H1 (cell line): ENCODE results near the gene ADGRG1. TPM values are rescaled to one million over a fixed set of nuclear protein-coding genes. Genes with fewer than 3 reads are reported as not detected.

Experiments
- CTCF ChIA-PET: fragments of 300-600 bp; sonication (Branson Sonifier 250); formaldehyde crosslinking; loops from one replicate; lab custom pipeline; 2021; ENCODE audit not compliant: partially characterized antibody; lab: Charles Lee
- POLR2A ChIA-PET: fragments of 300-600 bp; sonication (Branson Sonifier 250); formaldehyde crosslinking; loops from one replicate; lab custom pipeline; 2021; ENCODE audit warnings: inconsistent platforms; ENCODE audit not compliant: partially characterized antibody; lab: Charles Lee
- DNase-seq, 2 experiments: peaks; one replicate each; pipeline versions ENCODE4 v3.0.0 to v3.0.0-alpha.2; 2010 to 2022; ENCODE audit warnings: low spot score in 2 of 2, low read depth in 1 of 2, mixed read lengths in 1 of 2
- FAIRE-seq: peaks from 2 replicates; lab custom pipeline; 2011; peaks lifted over from hg19 to GRCh38; lab: Jason Lieb, UNC
- H2AFZ ChIP-seq: 2 replicates; pipeline ENCODE4 v1.8.1; 2012; ENCODE audit warnings: low read length, inconsistent platforms
- H2AK5ac ChIP-seq: 2 replicates; pipeline ENCODE4 v1.6.1; 2013; ENCODE audit warnings: low read depth, low read length
- H2BK120ac ChIP-seq: replicated peaks from 2 replicates; pipeline ENCODE3; 2013; ENCODE audit warnings: low read depth, low read length, inconsistent platforms
- H2BK12ac ChIP-seq: 2 replicates; pipeline ENCODE4 v1.6.1; 2013; ENCODE audit warnings: low read depth, low read length
- H2BK15ac ChIP-seq: 2 replicates; pipeline ENCODE4 v1.6.1; 2013; ENCODE audit warnings: low read length
- H2BK20ac ChIP-seq: 2 replicates; pipeline ENCODE4 v1.6.1; 2013; ENCODE audit warnings: low read length
- H2BK5ac ChIP-seq: 2 replicates; pipeline ENCODE4 v1.6.1; 2013; ENCODE audit warnings: low read depth, low read length
- H3K14ac ChIP-seq: 2 replicates; pipeline ENCODE4 v1.6.1; 2013; ENCODE audit warnings: inconsistent platforms; ENCODE audit not compliant: insufficient read length
- H3K18ac ChIP-seq: 2 replicates; pipeline ENCODE4 v1.6.1; 2013; ENCODE audit warnings: low read length; ENCODE audit errors: extremely low read depth
- H3K23ac ChIP-seq: 2 replicates; pipeline ENCODE4 v1.6.1; 2013; ENCODE audit warnings: inconsistent platforms; ENCODE audit not compliant: insufficient read length
- H3K23me2 ChIP-seq: 2 replicates; pipeline ENCODE4 v1.6.1; 2013; ENCODE audit warnings: low read depth, low read length
- H3K27ac ChIP-seq: 2 replicates; pipeline ENCODE4 v1.6.1; 2011; ENCODE audit warnings: low read depth, low read length, inconsistent platforms
- H3K27me3 ChIP-seq, 4 experiments: replicated peaks in 1 of 4; 1 replicate in 1 of 4; 2 replicates in 3 of 4; pipeline versions ENCODE4 v1.6.1 to v1.8.1; 2011 to 2013; ENCODE audit warnings: low read length in 3 of 4, mild to moderate bottlenecking in 3 of 4, inconsistent platforms in 2 of 4, mixed read lengths in 2 of 4, moderate library complexity in 1 of 4; ENCODE audit not compliant: control insufficient read depth in 3 of 4, insufficient read depth in 3 of 4; ENCODE audit errors: extremely low read depth in 1 of 4
- H3K36me3 ChIP-seq, 4 experiments: 2 replicates each; pipeline versions ENCODE4 v1.6.1 to v1.8.1; 2011 to 2013; ENCODE audit warnings: mild to moderate bottlenecking in 4 of 4, low read length in 3 of 4, moderate library complexity in 2 of 4, control low read depth in 1 of 4, inconsistent platforms in 1 of 4; ENCODE audit not compliant: insufficient read depth in 4 of 4, control insufficient read depth in 2 of 4
- H3K4ac ChIP-seq: replicated peaks from 2 replicates; pipeline ENCODE3; 2013; ENCODE audit warnings: low read length, low read depth, mixed read lengths, inconsistent platforms; ENCODE audit not compliant: insufficient read length
- H3K4me1 ChIP-seq, 4 experiments: replicated peaks in 1 of 4; 1 replicate in 1 of 4; 2 replicates in 3 of 4; pipeline versions ENCODE4 v1.6.1 to v1.8.1; 2011 to 2013; ENCODE audit warnings: low read length in 3 of 4, inconsistent platforms in 2 of 4, mixed read lengths in 1 of 4; ENCODE audit not compliant: insufficient read depth in 4 of 4, control insufficient read depth in 3 of 4
- H3K4me2 ChIP-seq, 2 experiments: 2 replicates each; pipeline versions ENCODE4 v1.6.1 to v1.8.1; 2011 to 2013; ENCODE audit warnings: low read depth in 2 of 2, low read length in 2 of 2, control low read depth in 1 of 2, inconsistent platforms in 1 of 2, mild to moderate bottlenecking in 1 of 2; ENCODE audit not compliant: insufficient read depth in 1 of 2
- H3K4me3 ChIP-seq, 4 experiments: fragments of 200-600, 300-600 bp in 1 of 4; sonication (generic), shearing (Covaris generic), sonication (Bioruptor Twin) in 1 of 4; 2 replicates each; pipeline versions ENCODE4 v1.5.1 to v1.8.1; 2011 to 2016; ENCODE audit warnings: low read length in 4 of 4, low read depth in 3 of 4, control low read depth in 2 of 4, inconsistent platforms in 2 of 4, mild to moderate bottlenecking in 2 of 4, mixed read lengths in 1 of 4, moderate library complexity in 1 of 4; ENCODE audit not compliant: insufficient read depth in 2 of 4; ENCODE audit errors: extremely low read depth in 1 of 4
- H3K56ac ChIP-seq: replicated peaks from 2 replicates; pipeline ENCODE3; 2013; ENCODE audit warnings: low read depth, mild to moderate bottlenecking, mixed read lengths, low read length, inconsistent platforms; ENCODE audit not compliant: insufficient read length
- H3K79me1 ChIP-seq: 2 replicates; pipeline ENCODE4 v1.6.1; 2013; ENCODE audit warnings: low read depth, low read length, control low read depth
- H3K79me2 ChIP-seq, 2 experiments: 2 replicates each; pipeline versions ENCODE4 v1.6.1 to v1.8.1; 2012 to 2013; ENCODE audit warnings: low read length in 2 of 2, mild to moderate bottlenecking in 2 of 2, inconsistent platforms in 1 of 2; ENCODE audit not compliant: insufficient read depth in 2 of 2, control insufficient read depth in 1 of 2
- H3K9ac ChIP-seq, 4 experiments: replicated peaks in 1 of 4; 1 replicate in 1 of 4; 2 replicates in 3 of 4; pipeline versions ENCODE4 v1.6.1 to v1.8.1; 2011 to 2013; ENCODE audit warnings: low read depth in 3 of 4, low read length in 3 of 4, control low read depth in 2 of 4, mild to moderate bottlenecking in 2 of 4, moderate library complexity in 2 of 4, inconsistent platforms in 1 of 4; ENCODE audit errors: extremely low read depth in 1 of 4
- H3K9me3 ChIP-seq, 2 experiments: 2 replicates each; pipeline versions ENCODE4 v1.6.1 to v1.8.1; 2012 to 2013; ENCODE audit warnings: mild to moderate bottlenecking in 2 of 2, moderate library complexity in 2 of 2, control low read depth in 1 of 2, inconsistent platforms in 1 of 2, low read depth in 1 of 2, low read length in 1 of 2, mixed read lengths in 1 of 2; ENCODE audit not compliant: insufficient read depth in 2 of 2
- H4K20me1 ChIP-seq, 2 experiments: replicated peaks in 1 of 2; 2 replicates each; pipeline versions ENCODE3 to v1.8.1; 2011 to 2013; ENCODE audit warnings: inconsistent platforms in 2 of 2, low read length in 2 of 2, mild to moderate bottlenecking in 1 of 2; ENCODE audit not compliant: insufficient read depth in 2 of 2, control insufficient read depth in 1 of 2
- H4K5ac ChIP-seq: 2 replicates; pipeline ENCODE4 v1.6.1; 2013; ENCODE audit warnings: low read length, low read depth, mixed read lengths, inconsistent platforms; ENCODE audit not compliant: insufficient read length
- H4K8ac ChIP-seq: 2 replicates; pipeline ENCODE4 v1.8.0; 2013; ENCODE audit warnings: mild to moderate bottlenecking, moderate library complexity, low read length, inconsistent platforms; ENCODE audit not compliant: insufficient read depth; ENCODE audit errors: extremely low read depth
- H4K91ac ChIP-seq: replicated peaks from 2 replicates; pipeline ENCODE3; 2013; ENCODE audit warnings: low read length, mixed read lengths, inconsistent platforms; ENCODE audit not compliant: insufficient read length
- CBX5 ChIP-seq: fragments of 300-800, 300-1000 bp; sonication (generic); IDR thresholded peaks from 2 replicates; pipeline ENCODE4 v1.7.1; 2016; ENCODE audit warnings: antibody characterized with exemption, low read length, low read depth
- CHD1 ChIP-seq: IDR thresholded peaks from 2 replicates; pipeline ENCODE4 v1.6.1; 2012; ENCODE audit warnings: low read depth, low read length, improper control_type of control experiment
- EZH2 ChIP-seq: fragments of 200-600 bp; sonication (generic); IDR thresholded peaks from 2 replicates; pipeline ENCODE4 v1.7.1; 2012; ENCODE audit warnings: low read depth, mild to moderate bottlenecking, moderate library complexity, low read length, inconsistent platforms; ENCODE audit not compliant: severe bottlenecking
- POU5F1 ChIP-seq: IDR thresholded peaks from 2 replicates; pipeline ENCODE4 v1.6.1; 2011; ENCODE audit warnings: low read depth, mild to moderate bottlenecking, low read length, moderate library complexity
- SRF ChIP-seq: IDR thresholded peaks from 2 replicates; pipeline ENCODE4 v1.6.1; 2011; ENCODE audit warnings: mild to moderate bottlenecking, low read depth, low read length, moderate library complexity
- TCF12 ChIP-seq: IDR thresholded peaks from 2 replicates; pipeline ENCODE4 v1.6.1; 2011; ENCODE audit warnings: low read depth, mild to moderate bottlenecking, low read length
- WGBS, 2 experiments: shearing (Covaris generic) in 1 of 2; methylation state at CpG; one replicate each; pipeline versions ENCODE4 v1.1.6 to v1.1.7; 2013 to 2015; ENCODE audit warnings: low lambda C conversion rate in 2 of 2, mixed read lengths in 2 of 2, inconsistent platforms in 1 of 2, low coverage in 1 of 2, missing lambda C conversion rate in 1 of 2; ENCODE audit not compliant: insufficient replicate concordance in 2 of 2, insufficient coverage in 1 of 2, insufficient read length in 1 of 2; ENCODE audit errors: extremely low coverage in 1 of 2, missing lambda C conversion rate in 1 of 2; 5-methylcytosine and 5-hydroxymethylcytosine counted together
- polyA plus RNA-seq, 7 experiments: library from polyadenylated mRNA; depleted of rRNA in 3 of 7; stranded (reverse) in 5 of 7; unstranded in 2 of 7; fragments of >200 nt in 5 of 7; fragments of 200-250 nt in 2 of 7; gene quantifications; 1 replicate in 5 of 7; 2 replicates in 1 of 7; 4 replicates in 1 of 7; pipeline versions ENCODE4 v1.2.1 to v1.2.3, GENCODE V29; 2011 to 2013; ENCODE audit warnings: missing spikeins in 2 of 7, mixed read lengths in 2 of 7
- total RNA-seq: library from RNA; stranded (reverse); fragmentation: NEBNext Ultra II Directional; extraction: Animal tissue kit (Norgen Biotek cat#: 25700); gene quantifications from 2 replicates; pipeline ENCODE4 v1.2.1, GENCODE V29; 2021

Gene ADGRG1
- total and polyA plus RNA-seq, 2 of the 8 experiments (the other 6 are each of a cell fraction or from before 2014, with no cell fraction given), result 1.3 to 2.6 TPM

DNA sequence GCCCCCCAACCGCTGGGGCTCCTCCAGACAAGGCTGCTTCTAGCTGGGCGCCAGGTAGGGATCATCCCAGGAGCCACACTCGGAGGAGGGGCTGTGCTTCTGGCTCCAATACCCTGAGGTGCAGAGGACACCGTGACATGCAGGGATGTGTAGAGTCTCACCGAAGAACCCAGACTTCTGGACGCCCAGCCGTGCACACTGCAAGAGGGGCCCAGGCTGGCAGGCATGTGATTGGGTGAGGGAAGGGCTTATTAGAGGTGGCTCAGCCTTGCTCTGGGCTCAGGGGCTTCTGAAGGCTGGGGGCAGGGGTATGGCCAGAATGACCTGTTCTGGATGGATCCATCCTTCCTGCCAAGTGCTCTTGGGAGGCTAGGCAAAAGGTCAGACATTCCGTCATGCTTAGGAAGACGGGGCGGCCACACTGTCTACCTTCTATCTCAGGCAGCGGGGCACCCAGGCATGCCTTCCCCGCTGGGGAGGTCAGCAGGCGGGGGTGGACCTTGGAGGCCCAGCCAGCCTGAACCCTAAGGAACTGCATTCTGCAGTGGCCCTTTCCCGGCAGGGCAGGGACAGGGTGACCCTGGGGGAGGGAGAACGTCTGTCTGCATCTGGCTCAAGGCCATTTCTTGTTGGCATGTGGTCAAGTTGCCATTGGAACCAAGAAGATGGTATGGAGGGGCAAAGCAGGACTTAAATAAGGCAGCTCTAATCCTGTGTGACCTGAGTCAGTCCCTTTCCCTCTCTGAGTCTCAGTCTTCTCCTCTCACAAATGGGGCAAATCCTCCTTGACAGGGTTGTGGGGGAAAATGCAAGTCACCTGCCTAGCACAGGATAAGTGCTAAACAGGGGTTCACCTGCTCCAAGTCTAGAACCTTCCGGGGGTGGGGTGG lies 5.8 kb upstream of the ADGRG1 start:
- no peak overlapping the region for H2BK5ac ChIP-seq
- no peak overlapping the region for H2BK120ac ChIP-seq
- whole genome bisulfite sequencing, 2 experiments, result 89% methylated on average over 16 of the region's 16 CpGs; no CpG with 5 or more reads in 1 of the 2 experiments
- no peak overlapping the region for H3K4me2 ChIP-seq
- no peaks in the 10 kb centered on the region; a peak in 1 of 7 replicates for H3K27me3 ChIP-seq
- no peak overlapping the region for H4K5ac ChIP-seq
- no peak overlapping the region for H3K23ac ChIP-seq
- H2AFZ ChIP-seq, result no peak overlapping the region
- no peak overlapping the region for H3K4ac ChIP-seq
- no peak overlapping the region for H3K14ac ChIP-seq
- no peaks in the 10 kb centered on the region for H4K20me1 ChIP-seq
- H4K8ac ChIP-seq, result no peak overlapping the region
- CTCF ChIA-PET, result interaction anchor here (0.8 to 10.1 kb wide), 12 partner anchors 8 to 46 kb away, joined by 3 to 79 read pairs (median 10); partner anchors contain the start of gene ADGRG3
- no peak overlapping the region for H3K9ac ChIP-seq
- TF ChIP-seq CHD1 (no peak), POU5F1 (no peak), EZH2 (no peak), TCF12 (no peak), SRF (no peak), CBX5 (no peak)
- DNase-seq, result no peak
- no peaks in the 10 kb centered on the region for H3K79me1 ChIP-seq
- H3K4me3 ChIP-seq, result no peak overlapping the region
- H3K79me2 ChIP-seq, result no peaks in the 10 kb centered on the region
- H2BK20ac ChIP-seq, result peak overlapping the region; percentile 35
- no peak overlapping the region for H3K27ac ChIP-seq
- H3K18ac ChIP-seq, result peak overlapping the region; percentile 52; the same call in 1 of the 2 replicates
- POLR2A ChIA-PET, result interaction anchor here (0.8 to 2.3 kb wide), 6 partner anchors 8 to 19 kb away, joined by 3 to 9 read pairs (median 6); no protein-coding TSS in a partner anchor
- no peak overlapping the region for H4K91ac ChIP-seq
- H3K4me1 ChIP-seq, result peaks cover 0 to 32% (median 21%) of the 10 kb centered on the region in 4 experiments; a peak in 6 of 7 replicates
- H3K56ac ChIP-seq, result no peak overlapping the region
- no peak overlapping the region for H2BK15ac ChIP-seq
- peaks cover 3% of the 10 kb centered on the region; the same call in 1 of the 2 replicates for H3K23me2 ChIP-seq
- FAIRE-seq, result no peak
- H2AK5ac ChIP-seq, result no peak overlapping the region
- H3K36me3 ChIP-seq, result no peaks in the 10 kb centered on the region
- no peaks in the 10 kb centered on the region for H3K9me3 ChIP-seq
- peak overlapping the region; percentile 41; the same call in 1 of the 2 replicates for H2BK12ac ChIP-seq
